Measurements from ENCODE around the gene SEC24D.
A peak's percentile ranks its signal among the peaks of the same experiment; 100 is the strongest.

Gene SEC24D

DNA sequence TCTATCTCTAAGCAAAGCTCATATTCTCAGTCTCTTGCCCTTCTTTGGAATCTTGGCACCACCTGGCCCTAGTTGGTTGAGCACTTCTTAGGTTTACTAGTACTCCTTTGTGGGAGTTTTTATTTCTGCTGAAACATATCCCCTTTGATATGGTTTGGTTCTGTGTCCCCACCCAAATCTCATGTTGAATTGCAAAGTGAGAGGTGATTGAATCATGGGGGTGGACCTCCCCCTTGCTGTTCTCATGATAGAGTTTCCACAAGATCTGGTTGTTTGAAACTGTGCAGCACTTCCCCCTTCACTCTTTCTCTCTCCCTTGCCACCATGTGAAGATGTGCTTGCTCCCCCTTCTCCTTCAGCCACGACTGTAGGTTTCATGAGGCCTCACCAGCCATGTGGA, 30.5 kb upstream of the SEC24D start:
- H3K9me3 ChIP-seq: no peaks in the 10 kb centered on the region
- H3K4me1 ChIP-seq: no peaks in the 10 kb centered on the region
- TF ChIP-seq Cebpa-rat (IDR thresholded peaks at IDR 0.05): no peak
- H3K9ac ChIP-seq: no peak overlapping the region
- H3K4me3 ChIP-seq: no peak overlapping the region
- no peaks in the 10 kb centered on the region for H3K27me3 ChIP-seq
- H3K36me3 ChIP-seq: no peaks in the 10 kb centered on the region
- H4K20me1 ChIP-seq: no peaks in the 10 kb centered on the region
- no peak overlapping the region for H3K4me2 ChIP-seq
- no peak overlapping the region for H3K27ac ChIP-seq

DNA sequence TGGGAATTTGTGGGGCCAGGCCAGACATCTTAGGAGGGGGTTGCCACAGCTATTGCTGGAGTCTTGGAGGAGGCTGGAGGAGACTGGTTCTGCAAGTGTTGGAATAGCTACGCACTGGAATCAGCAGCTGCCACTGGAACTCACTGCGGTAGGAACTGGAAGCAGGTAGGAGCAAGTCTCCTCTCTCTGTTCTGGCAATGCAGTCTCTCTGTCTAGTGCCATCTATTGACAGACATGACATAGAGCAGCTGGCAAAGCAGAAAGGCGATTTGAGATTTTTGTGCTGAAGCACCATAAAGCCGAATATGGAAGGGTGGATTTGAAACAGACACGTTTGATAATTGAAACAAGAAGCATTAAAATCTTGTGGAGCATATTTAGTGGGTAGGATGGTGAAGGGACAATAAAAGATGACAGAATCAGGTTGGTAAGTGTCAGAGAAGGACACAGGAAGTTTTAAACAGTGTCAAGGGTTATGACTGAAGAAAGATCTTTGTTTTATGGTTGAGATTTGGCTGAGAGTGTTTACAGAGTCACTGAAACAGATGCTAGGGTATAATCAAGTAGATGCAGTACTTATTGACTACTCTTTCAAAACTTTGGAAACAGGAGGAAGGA, 29.3 kb upstream of the SEC24D start:
- Histone ChIP-seq H3K27ac (no peak overlapping the region), H3K9me3 (no peaks in the 10 kb centered on the region), H3K4me3 (no peak overlapping the region), H3K4me2 (no peak overlapping the region), H3K36me3 (no peaks in the 10 kb centered on the region), H4K20me1 (no peaks in the 10 kb centered on the region), H3K4me1 (no peaks in the 10 kb centered on the region), H3K9ac (no peak overlapping the region), H3K27me3 (no peaks in the 10 kb centered on the region)
- no peak for TF ChIP-seq Cebpa-rat (IDR thresholded peaks at IDR 0.05)

GRCh38 chr4:118858779-118859178, 22.9 kb upstream of the SEC24D start:
- H3K9ac ChIP-seq: no peak overlapping the region
- H3K4me2 ChIP-seq: no peak overlapping the region
- H3K36me3 ChIP-seq: no peaks in the 10 kb centered on the region
- no peak overlapping the region for H3K4me3 ChIP-seq
- H3K4me1 ChIP-seq: no peaks in the 10 kb centered on the region
- no peak for TF ChIP-seq Cebpa-rat (IDR thresholded peaks at IDR 0.05)
- no peaks in the 10 kb centered on the region for H3K27me3 ChIP-seq
- no peaks in the 10 kb centered on the region for H4K20me1 ChIP-seq
- no peak overlapping the region for H3K27ac ChIP-seq
- no peaks in the 10 kb centered on the region for H3K9me3 ChIP-seq

DNA sequence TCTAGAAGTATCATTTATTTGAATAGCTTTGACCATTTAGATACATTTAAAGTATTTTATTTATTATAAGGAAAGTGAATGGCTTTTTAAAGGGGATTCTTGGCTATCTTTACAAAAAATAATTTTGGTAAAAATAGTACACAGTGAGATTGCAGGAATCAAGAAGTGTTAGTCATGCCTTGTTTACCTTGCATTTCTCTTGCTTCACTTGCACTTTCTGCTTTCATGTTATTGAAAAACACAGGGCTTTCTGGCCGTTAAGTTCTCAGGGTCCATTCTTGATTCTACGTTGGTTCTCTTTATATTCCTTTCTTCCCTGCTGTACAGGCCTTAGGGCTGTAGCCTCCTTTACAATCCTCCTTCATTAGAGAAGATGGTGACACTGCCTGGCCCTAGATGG, 21.8 kb upstream of the SEC24D start:
- no peak for TF ChIP-seq Cebpa-rat (IDR thresholded peaks at IDR 0.05)
- H4K20me1 ChIP-seq: no peaks in the 10 kb centered on the region
- H3K4me3 ChIP-seq: no peak overlapping the region
- no peaks in the 10 kb centered on the region for H3K4me1 ChIP-seq
- H3K4me2 ChIP-seq: no peak overlapping the region
- H3K9me3 ChIP-seq: no peaks in the 10 kb centered on the region
- no peak overlapping the region for H3K27ac ChIP-seq
- no peak overlapping the region for H3K9ac ChIP-seq
- H3K27me3 ChIP-seq: no peaks in the 10 kb centered on the region
- no peaks in the 10 kb centered on the region for H3K36me3 ChIP-seq

GRCh38 chr4:118850488-118851173, 14.7 kb upstream of the SEC24D start:
- peak overlapping the region; percentile 59 for H3K4me3 ChIP-seq
- no peak for TF ChIP-seq Cebpa-rat (IDR thresholded peaks at IDR 0.05)
- peak overlapping the region; percentile 73 for H3K4me2 ChIP-seq
- H3K9ac ChIP-seq: 0 out of 2 replicates have a peak overlapping the region, but pooled peaks have one; percentile 24
- no peaks in the 10 kb centered on the region for H3K36me3 ChIP-seq
- H3K4me1 ChIP-seq: peaks cover 16% of the 10 kb centered on the region
- H3K27me3 ChIP-seq: no peaks in the 10 kb centered on the region
- peak overlapping the region; percentile 24; the same call in 1 of the 2 replicates for H3K27ac ChIP-seq
- H3K9me3 ChIP-seq: no peaks in the 10 kb centered on the region
- H4K20me1 ChIP-seq: no peaks in the 10 kb centered on the region

- TF ChIP-seq Cebpa-rat (IDR thresholded peaks at IDR 0.05): no peak
- Histone ChIP-seq H3K27me3 (no peaks in the 10 kb centered on the region), H3K9ac (no peak overlapping the region), H3K36me3 (no peaks in the 10 kb centered on the region), H4K20me1 (no peaks in the 10 kb centered on the region), H3K9me3 (no peaks in the 10 kb centered on the region), H3K4me2 (peak overlapping the region; percentile 73), H3K4me1 (peaks cover 20% of the 10 kb centered on the region), H3K27ac (no peak overlapping the region), H3K4me3 (peak overlapping the region; percentile 59)
Observed at GRCh38 chr4:118849867-118850487, 14.1 kb upstream of the SEC24D start.

- no peaks in the 10 kb centered on the region for H3K27me3 ChIP-seq
- no peak for TF ChIP-seq Cebpa-rat (IDR thresholded peaks at IDR 0.05)
- no peaks in the 10 kb centered on the region for H3K9me3 ChIP-seq
- no peaks in the 10 kb centered on the region for H3K36me3 ChIP-seq
- no peak overlapping the region for H3K4me3 ChIP-seq
- H4K20me1 ChIP-seq: no peaks in the 10 kb centered on the region
- peaks cover 21% of the 10 kb centered on the region for H3K4me1 ChIP-seq
- H3K9ac ChIP-seq: no peak overlapping the region
- no peak overlapping the region for H3K4me2 ChIP-seq
- H3K27ac ChIP-seq: no peak overlapping the region
Observed at GRCh38 chr4:118848901-118849300, 13.0 kb upstream of the SEC24D start.

- no peaks in the 10 kb centered on the region for H3K36me3 ChIP-seq
- H3K27me3 ChIP-seq: no peaks in the 10 kb centered on the region
- TF ChIP-seq Cebpa-rat (IDR thresholded peaks at IDR 0.05): no peak
- H3K4me3 ChIP-seq: no peak overlapping the region
- no peak overlapping the region for H3K4me2 ChIP-seq
- H3K9ac ChIP-seq: no peak overlapping the region
- H3K27ac ChIP-seq: no peak overlapping the region
- peaks cover 27% of the 10 kb centered on the region for H3K4me1 ChIP-seq
- no peaks in the 10 kb centered on the region for H4K20me1 ChIP-seq
- no peaks in the 10 kb centered on the region for H3K9me3 ChIP-seq
Observed at GRCh38 chr4:118848242-118848641, 12.3 kb upstream of the SEC24D start.

DNA sequence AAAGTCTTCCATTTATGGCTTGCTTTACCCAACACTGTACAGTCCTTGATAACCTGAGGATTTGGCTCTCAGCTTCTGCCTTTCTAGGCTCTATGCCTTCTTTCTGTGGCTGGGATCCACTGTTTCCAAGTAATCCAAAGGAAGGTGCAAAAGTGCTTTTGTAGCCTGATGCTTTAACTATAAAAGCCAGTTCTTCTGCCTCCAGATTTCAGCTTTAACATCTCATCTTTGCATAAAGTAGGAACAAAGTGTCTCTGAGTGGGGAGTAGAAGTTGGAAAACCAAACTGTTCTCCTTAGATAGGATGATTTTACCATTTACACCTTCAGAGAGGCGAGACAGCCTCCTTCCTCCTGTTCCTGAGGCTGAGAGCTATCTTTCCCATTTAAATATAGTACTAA, 11.1 kb upstream of the SEC24D start:
- no peaks in the 10 kb centered on the region for H3K9me3 ChIP-seq
- H3K27me3 ChIP-seq: no peaks in the 10 kb centered on the region
- H3K4me3 ChIP-seq: no peak overlapping the region
- H3K36me3 ChIP-seq: no peaks in the 10 kb centered on the region
- H3K4me2 ChIP-seq: no peak overlapping the region
- peaks cover 40% of the 10 kb centered on the region for H3K4me1 ChIP-seq
- no peaks in the 10 kb centered on the region for H4K20me1 ChIP-seq
- no peak overlapping the region for H3K27ac ChIP-seq
- no peak overlapping the region for H3K9ac ChIP-seq
- no peak for TF ChIP-seq Cebpa-rat (IDR thresholded peaks at IDR 0.05)

DNA sequence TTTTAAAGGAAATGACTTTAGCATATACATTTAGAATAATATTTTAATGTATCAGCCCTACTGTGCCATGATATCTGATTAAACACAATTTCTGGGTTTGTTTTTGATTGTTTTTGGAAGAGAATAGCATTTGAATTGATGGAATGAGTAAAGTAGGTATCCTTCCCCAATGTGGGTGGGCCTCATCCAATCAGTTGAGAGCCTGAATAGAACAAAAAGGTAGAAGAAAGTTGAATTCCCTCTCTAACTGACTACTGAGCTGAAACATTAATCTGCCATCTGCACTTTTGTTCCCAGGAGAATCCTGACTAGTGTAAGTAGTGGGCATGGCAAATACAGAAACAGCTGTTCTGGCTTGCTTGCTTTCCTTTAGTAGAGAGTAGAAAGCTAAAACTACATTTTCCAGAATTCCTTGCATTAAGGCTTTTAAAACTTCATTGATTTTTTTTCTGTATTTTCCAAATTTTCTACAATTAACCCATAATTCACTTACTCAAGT, 9.7 kb upstream of the SEC24D start:
- Histone ChIP-seq H3K4me3 (no peak overlapping the region), H3K9ac (no peak overlapping the region), H3K36me3 (no peaks in the 10 kb centered on the region), H3K27me3 (no peaks in the 10 kb centered on the region), H3K27ac (no peak overlapping the region), H4K20me1 (no peaks in the 10 kb centered on the region), H3K4me1 (peaks cover 34% of the 10 kb centered on the region), H3K9me3 (no peaks in the 10 kb centered on the region), H3K4me2 (no peak overlapping the region)
- no peak for TF ChIP-seq Cebpa-rat (IDR thresholded peaks at IDR 0.05)
